NCI-H526 (cell line): Measurements from ENCODE around the gene ATE1.
A peak's percentile ranks its signal among the peaks of the same experiment; 100 is the strongest.
"Not testable (repeated sequence)": the region's sequence is repeated elsewhere in the genome, so short reads cannot be mapped to it uniquely, and the experiment has no call there.

ENCODE experiments used
- DNase-seq, 2 experiments: peaks; one replicate each; lab custom pipeline; 2025; lab: John Stamatoyannopoulos, UW

Gene ATE1

GRCh38 chr10:121734589-121735045 lies 193.2 kb downstream of the ATE1 start:
- DNase-seq = peak in 1 of 2 experiments; percentile 35

GRCh38 chr10:121732656-121733445 lies 195.0 kb downstream of the ATE1 start:
- peak; percentile 88 to 92 for DNase-seq

GRCh38 chr10:121732172-121732571 lies 195.7 kb downstream of the ATE1 start:
- DNase-seq = peak in 1 of 2 experiments; percentile 42

GRCh38 chr10:121724282-121724681 lies 203.5 kb downstream of the ATE1 start:
- DNase-seq = no peak

GRCh38 chr10:121722665-121723064 lies 205.2 kb downstream of the ATE1 start:
- no peak for DNase-seq

- DNase-seq = no peak
Observed at GRCh38 chr10:121721257-121721656, 206.6 kb downstream of the ATE1 start.

GRCh38 chr10:121715969-121716368 lies 211.9 kb downstream of the ATE1 start:
- DNase-seq = no peak

GRCh38 chr10:121715076-121715475 lies 212.8 kb downstream of the ATE1 start:
- no peak for DNase-seq

GRCh38 chr10:121713486-121713885 lies 214.3 kb downstream of the ATE1 start:
- DNase-seq = no peak

GRCh38 chr10:121710971-121711370 lies 216.9 kb downstream of the ATE1 start:
- no peak for DNase-seq

- DNase-seq = peak in 1 of 2 experiments; percentile 35
Observed at GRCh38 chr10:121710207-121710606, 217.6 kb downstream of the ATE1 start.

GRCh38 chr10:121709675-121710073 lies 218.2 kb downstream of the ATE1 start:
- DNase-seq = peak in 1 of 2 experiments; percentile 44

GRCh38 chr10:121708728-121709674 lies 218.8 kb downstream of the ATE1 start:
- DNase-seq = peak in 1 of 2 experiments; percentile 66

GRCh38 chr10:121702351-121703320 lies 225.2 kb downstream of the ATE1 start:
- no peak for DNase-seq

- DNase-seq = no peak
Observed at GRCh38 chr10:121700416-121700815, 227.4 kb downstream of the ATE1 start.

GRCh38 chr10:121699703-121700102 lies 228.1 kb downstream of the ATE1 start:
- not testable (repeated sequence) for DNase-seq

GRCh38 chr10:121698902-121699301 lies 228.9 kb downstream of the ATE1 start:
- DNase-seq = no peak

GRCh38 chr10:121698336-121698735 lies 229.5 kb downstream of the ATE1 start:
- peak in 1 of 2 experiments; percentile 8 for DNase-seq

- DNase-seq = peak in 1 of 2 experiments; percentile 50
Observed at GRCh38 chr10:121696854-121697253, 231.0 kb downstream of the ATE1 start.

GRCh38 chr10:121695731-121696464 lies 231.9 kb downstream of the ATE1 start:
- DNase-seq = no peak
